Measurements from ENCODE around the gene PHLDB1. TPM values are rescaled to one million over a fixed set of nuclear protein-coding genes. Genes with fewer than 3 reads are reported as not detected.

Gene PHLDB1
- total RNA-seq, 4 donors from 2014 or later = 48.7 to 117 (median 77.3) TPM

DNA sequence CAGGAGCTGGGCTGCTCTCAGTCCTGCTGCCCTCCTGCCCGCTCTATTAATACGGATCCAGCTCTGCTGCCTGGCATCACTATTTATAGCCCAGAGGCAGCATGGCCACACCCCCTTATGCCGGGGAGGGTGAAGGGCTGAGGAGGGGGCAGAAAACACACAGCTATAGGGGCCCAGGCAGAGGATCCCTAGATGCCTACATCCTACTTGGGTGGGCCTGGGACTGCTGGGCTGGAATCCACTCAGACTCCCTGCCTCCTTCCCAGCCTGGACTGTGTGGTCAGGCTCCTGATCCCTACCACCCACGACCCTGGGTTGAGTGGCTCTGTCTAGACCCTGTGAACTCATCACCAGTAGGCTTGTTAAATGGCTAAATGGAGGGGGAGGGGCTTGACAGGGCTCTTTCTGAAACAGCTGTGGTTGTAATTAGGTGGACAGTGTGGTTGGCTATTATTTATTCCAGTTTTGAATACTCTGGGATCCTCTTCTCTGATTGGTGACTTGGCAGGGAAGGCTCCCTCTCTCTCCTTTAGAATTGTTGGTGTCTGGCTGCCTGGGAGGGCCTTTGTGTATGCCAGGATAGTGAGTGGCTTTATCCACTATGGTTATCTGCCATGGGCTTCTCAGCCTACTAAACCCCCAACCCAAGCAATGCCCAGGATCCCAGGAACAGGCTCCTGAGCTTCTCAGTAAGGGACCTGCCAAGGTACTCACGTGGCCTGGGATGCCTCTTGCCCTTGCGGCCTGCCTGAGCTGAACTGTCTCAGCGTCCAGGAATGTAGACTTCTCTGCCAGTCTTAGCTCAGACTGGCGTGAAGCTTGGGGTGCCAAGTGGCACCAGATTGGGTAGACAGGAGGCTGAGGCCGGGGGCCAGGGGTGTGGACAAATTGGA, 15.2 kb downstream of the PHLDB1 start:
- WGBS = 36% methylated on average over 8 of the region's 9 CpGs
- TF ChIP-seq EP300 (IDR thresholded peaks at IDR 0.05) = no peak
- peak in 1 of 3 donors; percentile 12 for TF ChIP-seq POLR2AphosphoS5 (IDR thresholded peaks at IDR 0.05)
- H3K27ac ChIP-seq = peak overlapping the region; percentile 84
- peak overlapping the region; percentile 57 for H3K4me3 ChIP-seq
- H3K36me3 ChIP-seq = peaks cover 21% of the 10 kb centered on the region
- H3K9me3 ChIP-seq = no peaks in the 10 kb centered on the region
- DNase-seq (ENCODE audit: low spot score in 2 of 2) = peak in 1 of 2 donors; percentile 72
- H3K4me1 ChIP-seq = peaks cover 80% of the 10 kb centered on the region
- H3K27me3 ChIP-seq = no peaks in the 10 kb centered on the region

DNA sequence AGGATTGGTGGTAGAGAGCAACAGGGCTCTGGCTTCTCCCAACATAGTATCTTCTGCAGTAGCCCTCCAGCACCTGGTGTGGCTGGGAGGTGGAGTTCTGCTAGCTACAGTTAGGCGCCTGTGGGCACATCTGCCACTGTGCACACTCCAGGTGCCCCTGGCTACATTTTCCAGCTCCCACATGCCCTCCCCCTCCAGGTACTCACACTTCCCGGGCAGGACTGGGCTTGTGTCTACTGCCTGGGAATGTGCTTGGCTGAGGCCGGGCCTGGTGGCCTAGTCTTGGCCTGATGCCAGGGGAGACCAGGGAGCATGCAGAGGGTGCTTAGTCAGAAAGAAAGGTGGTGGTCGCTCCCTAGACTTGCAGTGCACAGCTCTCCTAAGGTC, 15.8 kb downstream of the PHLDB1 start:
- Histone ChIP-seq H3K4me3 (peak overlapping the region; percentile 57), H3K27me3 (no peaks in the 10 kb centered on the region), H3K36me3 (peaks cover 27% of the 10 kb centered on the region), H3K4me1 (peaks cover 77% of the 10 kb centered on the region), H3K9me3 (no peaks in the 10 kb centered on the region), H3K27ac (peak overlapping the region; percentile 84)
- 29% methylated on average over 4 of the region's 4 CpGs for WGBS
- TF ChIP-seq POLR2A (IDR thresholded peaks at IDR 0.05) (no peak), POLR2AphosphoS5 (IDR thresholded peaks at IDR 0.05) (peak in 1 of 3 donors; percentile 57)
- TF ChIP-seq, protein P1, sequence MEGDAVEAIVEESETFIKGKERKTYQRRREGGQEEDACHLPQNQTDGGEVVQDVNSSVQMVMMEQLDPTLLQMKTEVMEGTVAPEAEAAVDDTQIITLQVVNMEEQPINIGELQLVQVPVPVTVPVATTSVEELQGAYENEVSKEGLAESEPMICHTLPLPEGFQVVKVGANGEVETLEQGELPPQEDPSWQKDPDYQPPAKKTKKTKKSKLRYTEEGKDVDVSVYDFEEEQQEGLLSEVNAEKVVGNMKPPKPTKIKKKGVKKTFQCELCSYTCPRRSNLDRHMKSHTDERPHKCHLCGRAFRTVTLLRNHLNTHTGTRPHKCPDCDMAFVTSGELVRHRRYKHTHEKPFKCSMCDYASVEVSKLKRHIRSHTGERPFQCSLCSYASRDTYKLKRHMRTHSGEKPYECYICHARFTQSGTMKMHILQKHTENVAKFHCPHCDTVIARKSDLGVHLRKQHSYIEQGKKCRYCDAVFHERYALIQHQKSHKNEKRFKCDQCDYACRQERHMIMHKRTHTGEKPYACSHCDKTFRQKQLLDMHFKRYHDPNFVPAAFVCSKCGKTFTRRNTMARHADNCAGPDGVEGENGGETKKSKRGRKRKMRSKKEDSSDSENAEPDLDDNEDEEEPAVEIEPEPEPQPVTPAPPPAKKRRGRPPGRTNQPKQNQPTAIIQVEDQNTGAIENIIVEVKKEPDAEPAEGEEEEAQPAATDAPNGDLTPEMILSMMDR (IDR thresholded peaks at IDR 0.05) = no peak
- DNase-seq (ENCODE audit: low spot score in 2 of 2) = no peak

GRCh38 chr11:118625036-118625690, 17.7 kb downstream of the PHLDB1 start:
- no peak overlapping the region for H3K4me3 ChIP-seq
- peaks cover 75% of the 10 kb centered on the region for H3K4me1 ChIP-seq
- H3K9me3 ChIP-seq = no peaks in the 10 kb centered on the region
- peaks cover 35% of the 10 kb centered on the region for H3K36me3 ChIP-seq
- no peak for DNase-seq (ENCODE audit: low spot score in 2 of 2)
- no peak for TF ChIP-seq POLR2A (IDR thresholded peaks at IDR 0.05)
- no peak for TF ChIP-seq EP300 (IDR thresholded peaks at IDR 0.05)
- TF ChIP-seq POLR2AphosphoS5 (IDR thresholded peaks at IDR 0.05) = no peak
- TF ChIP-seq, protein P1 (IDR thresholded peaks at IDR 0.05) = no peak
- 67% methylated on average over 3 of the region's 6 CpGs for WGBS
- no peak overlapping the region for H3K27ac ChIP-seq
- no peaks in the 10 kb centered on the region for H3K27me3 ChIP-seq

DNA sequence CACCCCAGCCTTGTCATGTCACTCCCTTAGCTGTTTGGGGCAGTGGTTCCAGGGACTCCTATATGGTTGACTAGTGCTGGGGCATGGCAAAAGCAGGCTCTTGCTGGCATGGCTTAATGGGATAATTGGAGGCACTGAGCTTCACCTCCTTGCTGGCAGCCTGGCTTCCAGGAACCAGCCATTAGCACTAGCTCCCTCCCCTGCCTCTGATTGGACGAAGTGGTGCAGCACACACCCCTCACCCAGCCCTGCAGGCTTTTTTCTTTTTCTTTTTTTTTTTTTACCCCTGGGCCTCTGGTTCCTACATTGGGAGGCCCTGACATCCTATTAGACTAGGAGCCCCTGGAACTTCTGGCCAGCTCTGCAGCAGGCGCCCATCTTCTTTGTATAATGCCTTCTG, 18.6 kb downstream of the PHLDB1 start:
- Histone ChIP-seq H3K4me3 (no peak overlapping the region), H3K9me3 (no peaks in the 10 kb centered on the region), H3K27ac (no peak overlapping the region), H3K36me3 (peaks cover 35% of the 10 kb centered on the region), H3K4me1 (peaks cover 71% of the 10 kb centered on the region), H3K27me3 (no peaks in the 10 kb centered on the region)
- TF ChIP-seq POLR2AphosphoS5 (IDR thresholded peaks at IDR 0.05) (no peak), POLR2A (IDR thresholded peaks at IDR 0.05) (no peak), EP300 (IDR thresholded peaks at IDR 0.05) (no peak)
- TF ChIP-seq, protein P1 (IDR thresholded peaks at IDR 0.05) = no peak
- no peak for DNase-seq (ENCODE audit: low spot score in 2 of 2)
- WGBS = 63% methylated on average over 2 of the region's 2 CpGs

DNA sequence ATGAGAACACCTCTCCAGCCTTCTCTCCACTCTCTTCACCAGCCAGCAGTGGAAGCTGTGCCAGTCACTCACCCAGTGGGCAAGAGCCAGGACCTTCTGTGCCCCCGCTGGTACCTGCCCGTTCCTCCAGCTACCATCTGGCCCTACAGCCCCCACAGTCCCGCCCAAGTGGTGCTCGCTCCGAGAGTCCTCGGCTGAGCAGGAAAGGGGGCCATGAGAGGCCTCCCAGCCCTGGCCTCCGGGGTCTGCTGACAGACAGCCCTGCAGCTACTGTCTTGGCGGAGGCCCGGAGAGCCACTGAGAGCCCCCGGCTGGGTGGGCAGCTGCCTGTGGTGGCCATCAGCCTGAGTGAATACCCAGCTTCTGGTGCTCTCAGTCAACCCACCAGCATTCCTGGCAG, 20.2 kb downstream of the PHLDB1 start:
- Histone ChIP-seq H3K4me3 (no peak overlapping the region), H3K27me3 (no peaks in the 10 kb centered on the region), H3K4me1 (peaks cover 66% of the 10 kb centered on the region), H3K27ac (no peak overlapping the region), H3K36me3 (peaks cover 49% of the 10 kb centered on the region), H3K9me3 (no peaks in the 10 kb centered on the region)
- no peak for DNase-seq (ENCODE audit: low spot score in 2 of 2)
- TF ChIP-seq, protein P1 (IDR thresholded peaks at IDR 0.05) = no peak
- TF ChIP-seq POLR2A (IDR thresholded peaks at IDR 0.05) (no peak), POLR2AphosphoS5 (IDR thresholded peaks at IDR 0.05) (no peak), EP300 (IDR thresholded peaks at IDR 0.05) (no peak)
- 84% methylated on average over 6 of the region's 10 CpGs for WGBS
